Stimulated activated CD4-positive, alpha-beta T cell treated with anti-CD3 and anti-CD28 coated beads, TNF-alpha, amount 100 ng/mL, for 1 hour (primary cell): ENCODE measurements around the gene IRX5.

Experiments used
- DNase-seq, 3 donors: peaks; one replicate each; pipeline ENCODE4 v3.0.0-alpha.2; 2020; ENCODE audit warnings: low read depth in 3 of 3, low spot score in 1 of 3

The IRX5 gene

GRCh38 chr16:54930005-54930868, at the start of gene IRX5:
Gene IRX5, plus strand, starts transcription at chr16:54930865. Its CDS starts 334 bp downstream, at chr16:54931199.
- no peak for DNase-seq

- no peak for DNase-seq
Measured at GRCh38 chr16:54882556-54882955, 48.1 kb upstream of the IRX5 start.

DNA sequence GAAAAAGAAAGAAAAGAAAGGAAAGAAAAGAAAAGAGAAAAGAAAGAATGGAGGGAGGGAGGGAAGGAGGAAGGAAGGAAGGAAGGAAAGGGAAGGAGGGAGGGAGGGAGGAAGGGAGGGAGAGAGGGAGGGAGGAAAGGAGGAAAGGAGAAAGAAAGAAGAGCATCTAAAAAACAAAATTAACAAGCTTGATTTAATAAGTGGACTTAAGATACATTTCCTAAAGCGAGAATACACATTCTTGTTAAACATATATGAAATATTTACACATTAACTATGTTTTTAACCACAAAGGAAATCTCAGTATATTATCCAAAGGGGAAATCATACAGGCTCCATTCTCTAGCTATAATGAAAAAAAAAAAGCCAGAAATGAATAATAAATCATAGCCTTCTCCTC, 47.3 kb upstream of the IRX5 start:
- no peak for DNase-seq

GRCh38 chr16:54886078-54886477, 44.6 kb upstream of the IRX5 start:
- no peak for DNase-seq

GRCh38 chr16:54890381-54890780, 40.3 kb upstream of the IRX5 start:
- no peak for DNase-seq

GRCh38 chr16:54891346-54891745, 39.3 kb upstream of the IRX5 start:
- DNase-seq: no peak

GRCh38 chr16:54892981-54893380, 37.7 kb upstream of the IRX5 start:
- DNase-seq: no peak

- DNase-seq: no peak
Measured at GRCh38 chr16:54897930-54898329, 32.7 kb upstream of the IRX5 start.

DNA sequence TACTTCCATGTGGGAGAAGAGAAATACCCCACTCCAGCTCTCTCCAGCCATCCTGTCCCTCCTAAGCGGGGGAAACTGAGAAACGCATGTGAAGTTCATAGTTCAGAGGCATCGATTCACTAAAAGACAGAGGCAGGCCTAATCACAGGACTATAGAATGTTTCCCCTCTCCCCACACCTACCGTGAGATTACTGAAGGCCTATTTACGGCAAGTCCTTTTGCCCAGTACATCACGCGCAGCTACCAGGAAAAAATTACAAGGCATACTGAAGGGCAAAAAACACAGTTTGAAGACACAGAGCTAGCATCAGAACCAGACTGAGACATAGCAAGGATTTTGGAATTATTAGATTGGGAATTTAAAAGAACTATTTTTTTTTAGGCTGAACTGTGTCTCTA, 29.1 kb upstream of the IRX5 start:
- no peak for DNase-seq

DNA sequence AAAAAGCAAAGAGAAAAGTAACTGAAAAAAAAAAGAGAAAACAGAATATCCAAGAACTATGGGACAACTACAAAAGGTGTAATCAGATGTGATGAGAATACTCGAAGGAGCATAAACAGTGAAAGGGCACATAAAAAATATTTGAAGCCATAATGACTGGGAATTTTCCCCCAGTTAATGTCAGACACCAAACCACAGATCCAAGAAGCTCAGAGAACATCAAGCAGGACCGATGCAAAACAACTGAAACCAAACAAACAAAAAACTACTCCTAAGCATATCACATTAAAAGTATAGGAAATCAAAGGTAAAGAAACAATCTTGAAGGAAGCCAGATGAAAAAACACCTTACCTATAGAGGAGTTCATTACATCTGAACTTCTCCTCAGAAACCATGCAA, 27.6 kb upstream of the IRX5 start:
- no peak for DNase-seq

DNA sequence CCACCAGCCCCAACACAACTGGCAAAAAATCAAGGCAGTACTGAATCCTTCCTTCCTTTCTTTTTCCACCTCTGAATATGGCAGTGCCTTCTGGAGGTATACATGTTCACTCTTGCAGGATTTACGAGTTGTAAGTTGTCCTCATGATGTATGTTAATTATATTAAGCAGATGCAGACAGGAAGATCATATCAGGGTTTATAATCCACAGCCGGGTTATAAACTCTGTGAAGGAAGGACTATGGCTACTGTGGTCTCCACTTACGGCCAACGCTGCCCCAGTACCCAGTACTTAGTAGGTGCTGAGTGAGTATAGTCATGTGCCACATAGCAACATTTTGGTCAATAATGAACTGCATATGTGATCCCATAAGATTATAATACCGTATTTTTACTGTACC, 19.6 kb upstream of the IRX5 start:
- no peak for DNase-seq

DNA sequence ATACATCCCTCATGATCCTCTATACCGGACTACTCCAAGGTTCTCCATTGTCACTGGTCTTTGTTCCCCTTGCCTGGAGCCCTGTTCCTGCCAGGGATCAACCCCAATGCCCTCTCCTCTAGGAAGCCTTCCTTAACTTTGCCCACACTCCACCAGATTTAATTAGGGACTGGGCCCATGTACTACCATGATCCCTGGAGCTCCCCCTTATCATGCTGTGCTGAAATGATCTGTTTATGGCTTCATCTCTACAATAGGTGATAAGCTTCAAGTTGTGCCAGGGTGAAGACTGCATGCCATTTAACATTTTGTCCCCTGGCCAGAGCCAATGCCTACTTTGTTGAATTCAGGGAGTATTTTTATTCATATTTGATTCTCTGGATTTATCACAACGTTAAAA, 17.9 kb upstream of the IRX5 start:
- no peak for DNase-seq

DNA sequence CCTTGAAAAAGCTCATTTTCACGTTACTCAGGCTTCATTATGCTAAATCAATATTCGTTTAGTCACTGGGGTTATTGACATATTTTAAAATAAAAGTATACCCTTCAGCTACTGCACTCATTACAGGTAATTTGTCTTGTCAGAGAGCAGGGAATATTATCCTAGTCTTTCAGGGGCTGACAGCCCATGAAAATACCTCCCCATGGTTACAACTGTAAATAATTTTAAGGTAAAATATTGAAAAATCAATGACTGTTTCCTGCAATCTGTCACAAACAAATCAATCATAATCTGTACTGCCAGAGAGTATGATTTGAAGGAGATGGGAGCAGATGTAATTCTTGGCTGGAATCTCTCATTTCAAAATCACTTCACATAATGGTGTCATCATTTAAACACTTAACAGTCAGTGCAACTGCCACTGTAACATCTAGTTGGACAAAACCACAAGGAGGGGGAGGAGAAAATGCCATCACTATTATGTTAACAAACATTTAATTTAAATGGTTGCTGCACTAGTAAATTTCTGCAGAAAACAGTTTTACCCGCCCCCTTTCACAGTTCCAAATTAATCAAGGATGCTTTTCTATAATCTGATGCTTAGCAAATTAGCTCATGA, 9.3 kb upstream of the IRX5 start:
- DNase-seq: no peak

- DNase-seq: no peak
Measured at GRCh38 chr16:54923055-54923473, 7.6 kb upstream of the IRX5 start.

DNA sequence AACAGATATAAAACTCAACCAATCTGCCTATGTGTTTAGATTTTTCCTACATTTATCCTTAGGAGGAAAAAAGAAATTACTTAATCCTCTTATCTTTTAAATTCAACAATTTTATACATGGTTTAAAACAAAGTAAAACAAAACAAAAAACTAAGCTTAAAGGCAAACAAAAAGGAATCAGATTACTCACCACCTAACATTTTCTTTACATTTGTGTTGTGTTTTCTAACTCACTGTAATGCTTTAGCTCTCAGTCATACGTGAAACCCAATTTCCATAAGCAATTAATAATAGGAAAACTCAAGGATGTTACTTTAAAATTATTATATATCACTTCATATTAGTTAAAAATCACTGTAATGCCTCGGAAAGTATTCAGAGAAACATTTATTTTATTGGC, 6.7 kb upstream of the IRX5 start:
- no peak for DNase-seq

DNA sequence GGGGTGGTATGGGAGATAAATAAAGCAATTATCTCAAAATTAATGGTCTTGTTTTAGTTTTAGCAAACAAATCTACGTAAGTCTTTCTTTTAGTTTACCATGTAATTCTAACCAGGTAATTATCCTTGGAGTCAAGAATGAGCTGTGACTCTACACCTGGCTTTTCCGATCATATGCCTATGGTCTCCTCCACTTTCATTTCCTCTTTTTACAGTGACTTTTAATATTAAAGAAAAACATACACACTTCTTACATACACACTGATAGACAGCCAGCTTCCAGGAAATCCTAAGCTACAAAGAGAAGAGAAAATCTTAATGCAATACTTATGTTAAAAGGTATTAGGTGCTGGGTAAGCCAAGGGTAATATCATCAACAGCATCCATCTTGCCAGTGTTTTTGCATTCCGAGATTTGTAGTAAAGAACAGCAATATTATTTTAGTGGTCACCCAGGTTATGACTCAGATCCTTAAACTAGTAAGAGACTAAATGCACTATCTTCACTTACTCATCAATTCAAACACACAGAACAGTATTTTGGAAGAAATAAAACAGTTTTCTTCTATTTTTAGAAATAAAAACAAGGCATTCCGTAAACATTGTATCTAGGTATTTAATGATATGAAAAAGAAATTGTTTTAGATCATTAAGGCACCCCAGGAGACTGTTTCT, 4.4 kb upstream of the IRX5 start:
- DNase-seq: no peak

GRCh38 chr16:54927125-54928015, 3.3 kb upstream of the IRX5 start:
- DNase-seq: no peak

GRCh38 chr16:54928016-54928356, 2.7 kb upstream of the IRX5 start:
- DNase-seq: no peak

GRCh38 chr16:54928411-54929089, 2.1 kb upstream of the IRX5 start:
- DNase-seq: no peak

GRCh38 chr16:54929090-54930004, 1.3 kb upstream of the IRX5 start:
- peak; percentile 71 to 93 (median 76) for DNase-seq
